ENCODE results near the gene ABHD10. TPM values are rescaled to one million over a fixed set of nuclear protein-coding genes. Genes with fewer than 3 reads are reported as not detected.

The ABHD10 gene
- total and polyA plus RNA-seq, 10 of the 15 experiments (the other 5 are each of a cell fraction or from before 2014, with no cell fraction given) = 12.3 to 51.0 (median 28.9) TPM

DNA sequence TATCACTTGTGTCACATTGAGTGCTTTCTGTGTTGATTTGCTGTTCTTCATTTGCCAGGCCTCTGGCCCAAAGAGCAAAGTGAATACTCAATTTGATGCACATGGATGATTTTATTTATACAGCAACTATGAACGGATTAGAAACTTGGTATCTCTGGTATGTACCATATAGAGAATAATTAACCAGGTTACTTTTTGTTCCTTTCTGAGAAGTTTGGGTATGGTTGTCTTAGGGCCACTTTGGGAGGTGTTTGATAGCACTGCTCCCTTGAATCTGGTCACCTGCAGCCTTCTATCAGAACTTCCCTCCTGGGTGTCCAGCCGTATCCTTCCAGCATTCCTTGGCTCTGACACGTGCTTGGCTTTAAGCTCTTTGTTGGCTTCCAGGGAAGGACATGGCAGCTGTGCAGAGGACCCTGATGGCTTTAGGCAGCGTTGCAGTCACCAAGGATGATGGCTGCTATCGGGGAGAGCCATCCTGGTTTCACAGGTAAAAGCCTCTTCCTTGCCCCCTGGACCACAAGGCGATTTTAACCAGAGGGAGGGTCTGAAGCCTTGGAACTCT lies 32.6 kb downstream of the ABHD10 start:
- H3K27ac ChIP-seq (ENCODE audit: control insufficient read depth, insufficient read depth) = no peak overlapping the region
- ATAC-seq (no peak), DNase-seq (ENCODE audit: low read depth, low spot score) (no peak), FAIRE-seq (no peak)
- H3K9me3 ChIP-seq (replicated peaks; ENCODE audit: control insufficient read depth, insufficient read depth, low read length) = no peaks in the 10 kb centered on the region
- in situ Hi-C loops (cut with MboI) = no loop called here
- no peaks in the 10 kb centered on the region for H3K79me2 ChIP-seq (ENCODE audit: control insufficient read depth, insufficient read depth, low read length)
- no peaks in the 10 kb centered on the region; a peak in 1 of 4 replicates for H3K27me3 ChIP-seq (replicated peaks in 1 of 2; ENCODE audit: control insufficient read depth in 2 of 2, insufficient read depth in 2 of 2, low read length in 1 of 2)
- ChIA-PET CTCF (interaction anchor here (2.4 to 10.9 kb wide), 6 partner anchors 19 to 342 kb away, joined by 7 to 467 read pairs (median 27); partner anchors contain the start of gene TAGLN3), SMC1A (ENCODE audit: uncharacterized antibody, unreplicated experiment) (interaction anchor here (1.4 to 15.1 kb wide), 3 partner anchors 16 to 343 kb away, joined by 3 to 417 read pairs (median 123); partner anchors contain the start of gene TAGLN3), POLR2A (no interaction called here), RAD21 (ENCODE audit: unreplicated experiment) (interaction anchor here (0.6 to 6.0 kb wide), 8 partner anchors 13 to 963 kb away, joined by 3 to 158 read pairs (median 14); partner anchors contain the start of genes CD200R1 and TAGLN3)
- intact Hi-C loops (cut with micrococcal nuclease; ENCODE audit: unreplicated experiment) = no loop called here
- no peaks in the 10 kb centered on the region for H3K36me3 ChIP-seq (ENCODE audit: control insufficient read depth in 2 of 2, insufficient read depth in 2 of 2, low read length in 1 of 2)
- H3K4me3 ChIP-seq = no peak overlapping the region
- TF ChIP-seq CHD2 (IDR thresholded peaks at IDR 0.05; ENCODE audit: borderline replicate concordance, low read depth, low read length) (no peak), MTA3 (IDR thresholded peaks at IDR 0.05; ENCODE audit: borderline replicate concordance, low read length) (no peak), STAT3 (IDR thresholded peaks at IDR 0.05; ENCODE audit: low read depth, low read length) (no peak), HDGF (IDR thresholded peaks at IDR 0.05) (no peak), CREB1 (IDR thresholded peaks at IDR 0.05; ENCODE audit: low read depth) (no peak), ZNF384 (IDR thresholded peaks at IDR 0.05; ENCODE audit: borderline replicate concordance, low read depth, low read length) (no peak), SREBF1 (IDR thresholded peaks at IDR 0.05; ENCODE audit: low read length) (no peak), HDAC2 (IDR thresholded peaks at IDR 0.05) (no peak), CHD4 (IDR thresholded peaks at IDR 0.05) (no peak)
- TF ChIP-seq, protein P1, sequence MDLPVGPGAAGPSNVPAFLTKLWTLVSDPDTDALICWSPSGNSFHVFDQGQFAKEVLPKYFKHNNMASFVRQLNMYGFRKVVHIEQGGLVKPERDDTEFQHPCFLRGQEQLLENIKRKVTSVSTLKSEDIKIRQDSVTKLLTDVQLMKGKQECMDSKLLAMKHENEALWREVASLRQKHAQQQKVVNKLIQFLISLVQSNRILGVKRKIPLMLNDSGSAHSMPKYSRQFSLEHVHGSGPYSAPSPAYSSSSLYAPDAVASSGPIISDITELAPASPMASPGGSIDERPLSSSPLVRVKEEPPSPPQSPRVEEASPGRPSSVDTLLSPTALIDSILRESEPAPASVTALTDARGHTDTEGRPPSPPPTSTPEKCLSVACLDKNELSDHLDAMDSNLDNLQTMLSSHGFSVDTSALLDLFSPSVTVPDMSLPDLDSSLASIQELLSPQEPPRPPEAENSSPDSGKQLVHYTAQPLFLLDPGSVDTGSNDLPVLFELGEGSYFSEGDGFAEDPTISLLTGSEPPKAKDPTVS (IDR thresholded peaks at IDR 0.05; ENCODE audit: low read depth, low read length) = no peak
- TF ChIP-seq, protein P2, sequence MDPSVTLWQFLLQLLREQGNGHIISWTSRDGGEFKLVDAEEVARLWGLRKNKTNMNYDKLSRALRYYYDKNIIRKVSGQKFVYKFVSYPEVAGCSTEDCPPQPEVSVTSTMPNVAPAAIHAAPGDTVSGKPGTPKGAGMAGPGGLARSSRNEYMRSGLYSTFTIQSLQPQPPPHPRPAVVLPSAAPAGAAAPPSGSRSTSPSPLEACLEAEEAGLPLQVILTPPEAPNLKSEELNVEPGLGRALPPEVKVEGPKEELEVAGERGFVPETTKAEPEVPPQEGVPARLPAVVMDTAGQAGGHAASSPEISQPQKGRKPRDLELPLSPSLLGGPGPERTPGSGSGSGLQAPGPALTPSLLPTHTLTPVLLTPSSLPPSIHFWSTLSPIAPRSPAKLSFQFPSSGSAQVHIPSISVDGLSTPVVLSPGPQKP (IDR thresholded peaks at IDR 0.05; ENCODE audit: low read depth, low read length) = no peak
- no peak overlapping the region for H2AFZ ChIP-seq (ENCODE audit: control insufficient read depth, low read depth, low read length)
- no peak overlapping the region for H3K9ac ChIP-seq (ENCODE audit: control insufficient read depth, insufficient read depth, low read length)
- no peaks in the 10 kb centered on the region for H3K4me1 ChIP-seq (ENCODE audit: control insufficient read depth, insufficient read depth, low read length)
- no peaks in the 10 kb centered on the region for H4K20me1 ChIP-seq (ENCODE audit: control insufficient read depth, insufficient read depth)
- no TSS peak for BruUV-seq (replicated peaks)
- no peak overlapping the region for H3K4me2 ChIP-seq (ENCODE audit: control insufficient read depth, insufficient read depth)
- WGBS (ENCODE audit: insufficient coverage, insufficient replicate concordance, low lambda C conversion rate, missing lambda C conversion rate) = 18% methylated on average over 6 of the region's 6 CpGs

All from GM12878 (cell line).